Heart left ventricle (tissue), 16 donors: ENCODE results near the gene TKT. TPM values are rescaled to one million over a fixed set of nuclear protein-coding genes. Genes with fewer than 3 reads are reported as not detected.
A peak's percentile ranks its signal among the peaks of the same experiment; 100 is the strongest.

ENCODE experiments used
- ATAC-seq, 4 donors: fragments of 200-7000 bp; cut with Tn5 transposase; one replicate each; pipeline ENCODE4 v1.9.1; 2020 to 2022; ENCODE audit warnings: moderate library complexity in 4 of 4, mild to moderate bottlenecking in 3 of 4, moderate number of reproducible peaks in 1 of 4
- DNase-seq, 5 donors: peaks; one replicate each; pipeline ENCODE4 v3.0.0-alpha.2; 2020
- H3K27ac ChIP-seq, 12 donors: fragments of 200-600 bp; sonication (generic) in 4 of 12; one replicate each; pipeline versions ENCODE4 v1.5.0 to v1.8.0; 2016 to 2022; ENCODE audit warnings: mild to moderate bottlenecking in 2 of 12
- H3K27me3 ChIP-seq, 9 donors: fragments of 200-600 bp; sonication (generic) in 2 of 9; one replicate each; pipeline versions ENCODE4 v1.5.1 to v1.8.0; 2016 to 2022; ENCODE audit warnings: mild to moderate bottlenecking in 3 of 9
- H3K36me3 ChIP-seq, 9 donors: fragments of 200-600 bp; sonication (generic) in 2 of 9; one replicate each; pipeline versions ENCODE4 v1.5.0 to v1.8.0; 2018 to 2022; ENCODE audit warnings: mild to moderate bottlenecking in 2 of 9
- H3K4me1 ChIP-seq, 12 donors: fragments of 200-600 bp; sonication (generic) in 4 of 12; one replicate each; pipeline versions ENCODE4 v1.5.0 to v1.8.0; 2016 to 2022; ENCODE audit warnings: mild to moderate bottlenecking in 3 of 12
- H3K4me3 ChIP-seq, 12 donors: fragments of 200-600 bp; sonication (generic) in 4 of 12; one replicate each; pipeline versions ENCODE4 v1.5.0 to v1.8.0; 2017 to 2022; ENCODE audit warnings: mild to moderate bottlenecking in 9 of 12, moderate library complexity in 4 of 12
- H3K9me3 ChIP-seq, 12 donors: fragments of 200-600 bp; sonication (generic) in 4 of 12; one replicate each; pipeline versions ENCODE4 v1.5.0 to v1.8.0; 2016 to 2022; ENCODE audit warnings: mild to moderate bottlenecking in 1 of 12
- CTCF ChIP-seq, 12 donors: fragments of 200-600 bp; sonication (generic) in 4 of 12; IDR thresholded peaks; one replicate each; pipeline versions ENCODE4 v1.5.0 to v1.8.0; 2018 to 2022; ENCODE audit warnings: antibody characterized with exemption in 12 of 12, mild to moderate bottlenecking in 5 of 12
- POLR2A ChIP-seq, 2 donors: fragments of 450-650 bp; IDR thresholded peaks; one replicate each; pipeline ENCODE4 v1.6.1; 2017; ENCODE audit warnings: antibody characterized with exemption in 2 of 2, mild to moderate bottlenecking in 2 of 2, moderate library complexity in 2 of 2
- WGBS, 4 donors: extraction: QIAGEN DNeasy Blood & Tissue Kit in 2 of 4; methylation state at CpG; one replicate each; pipeline versions ENCODE4 v1.1.5 to v1.1.7; 2013 to 2018; 5-methylcytosine and 5-hydroxymethylcytosine counted together
- intact Hi-C, 10 donors: fragments of 100-400 bp; cut with DNase I; formaldehyde crosslinking; loops; one replicate each; pipeline versions ENCODE4 v1.11.1 to v1.14.2; 2022
- polyA plus RNA-seq, 2 donors: library from polyadenylated mRNA; stranded (reverse); fragments of 200-250 nt; gene quantifications; one replicate each; pipeline ENCODE4 v1.2.3, GENCODE V29; 2013
- total RNA-seq, 9 donors: library from RNA; depleted of rRNA in 2 of 9; stranded (reverse); fragments of >200 nt in 2 of 9; fragmentation: NEBNext Ultra II Directional in 3 of 9; extraction: Animal tissue kit (Norgen Biotek cat#: 25700) in 3 of 9; gene quantifications; one replicate each; pipeline versions ENCODE4 v1.1.0 to v1.2.4, GENCODE V29; 2016 to 2023
- donor health status: ischemic (EF 13 %, LVEDD 7.1; RV severe dilation, severe dysfunction).
- donor health status: healthy with polysubstance abuse.
- donor health status: DM: no; HTN: yes; CAD: no.
- donor health status: DM: no; HTN: no; CAD: no.
- donor health status: ischemic (EF 25% LVEDD 6.9; RV normal size, moderate dysfunction).
- donor health status: ischemic (EF 25% LVEDD 5.7; RV mildly dilated, moderate dysfunction).
- donor health status: healthy.
- donor health status: DM: yes; HTN: yes; CAD: no.
- donor health status: ischemic (EF 35%, LVEDD 5.7; RV mildly dilated, moderate dysfunction).
- donor health status: nonischemic (EF 11% LVEDD 7.7; RV severe dilation, severe dysfunction).
- donor health status: DM: yes; HTN: yes; CAD: no.
- donor health status: PGD.
- donor health status: ischemic (EF 29% LVEDD 5.4; RV normal size, mild dysfunction).
- donor health status: nonischemic (EF 23%, LVEDD 6.1; RV moderate dilation, normal function).

TKT gene
- total and polyA plus RNA-seq, 11 donors: 20.6 to 111 (median 36.6) TPM

- no peak for TF ChIP-seq CTCF (IDR thresholded peaks at IDR 0.05)
- TF ChIP-seq POLR2A (IDR thresholded peaks at IDR 0.05): no peak
- peak in 2 of 5 donors; percentile 63 to 72 for DNase-seq
- Histone ChIP-seq H3K27ac (peak overlapping the region in 9 of 12 donors; percentile 12 to 68 (median 51)), H3K4me1 (peaks cover 0 to 75% (median 37%) of the 10 kb centered on the region in 12 donors), H3K4me3 (no peak overlapping the region), H3K36me3 (peaks cover 0 to 56% (median 45%) of the 10 kb centered on the region in 9 donors), H3K27me3 (no peaks in the 10 kb centered on the region), H3K9me3 (peaks cover 0 to 8% (median 0%) of the 10 kb centered on the region in 12 donors)
- peak; percentile 36 to 80 (median 78) for ATAC-seq
- 70 to 83% (median 77%) methylated on average over 7 of the region's 7 CpGs for WGBS, 4 donors
- intact Hi-C loops: no loop called here
These were observed 13.7 kb downstream of the TKT start for GRCh38 chr3:53242155-53242554.

GRCh38 chr3:53240989-53241972 is 14.5 kb downstream of the TKT start:
- H3K4me1 ChIP-seq: peaks cover 0 to 80% (median 41%) of the 10 kb centered on the region in 12 donors
- H3K9me3 ChIP-seq: peaks cover 0 to 8% (median 0%) of the 10 kb centered on the region in 12 donors
- ATAC-seq: peak in 2 of 4 donors; percentile 24 to 36
- H3K27ac ChIP-seq: peak overlapping the region in 9 of 12 donors; percentile 12 to 68 (median 51)
- DNase-seq: no peak
- TF ChIP-seq CTCF (IDR thresholded peaks at IDR 0.05) (no peak), POLR2A (IDR thresholded peaks at IDR 0.05) (no peak)
- no peak overlapping the region for H3K4me3 ChIP-seq
- 68 to 85% (median 80%) methylated on average over 19 to 28 of the region's 28 CpGs for whole genome bisulfite sequencing, 4 donors
- peaks cover 0 to 63% (median 49%) of the 10 kb centered on the region in 9 donors for H3K36me3 ChIP-seq
- no peaks in the 10 kb centered on the region for H3K27me3 ChIP-seq
- intact Hi-C loops: no loop called here

- intact Hi-C loops: loop anchor here in 1 of 10 donors (5.0 kb wide), 1 partner anchor 33 kb away; no protein-coding TSS in a partner anchor
- DNase-seq: no peak
- no peaks in the 10 kb centered on the region for H3K27me3 ChIP-seq
These were observed 16.0 kb downstream of the TKT start for GRCh38 chr3:53239800-53240199.

More at GRCh38 chr3:53239800-53240199, 16.0 kb downstream of the TKT start:
- peaks cover 0 to 71% (median 50%) of the 10 kb centered on the region in 9 donors for H3K36me3 ChIP-seq
- no peak for ATAC-seq
- H3K27ac ChIP-seq: peak overlapping the region in 3 of 12 donors; percentile 5 to 67 (median 17)
- peaks cover 0 to 81% (median 46%) of the 10 kb centered on the region in 12 donors for H3K4me1 ChIP-seq
- no peaks in the 10 kb centered on the region for H3K9me3 ChIP-seq
- TF ChIP-seq CTCF (IDR thresholded peaks at IDR 0.05): no peak
- TF ChIP-seq POLR2A (IDR thresholded peaks at IDR 0.05): no peak
- WGBS, 4 donors: 92 to 96% (median 95%) methylated on average over 4 to 5 of the region's 5 CpGs
- H3K4me3 ChIP-seq: no peak overlapping the region
